Panc1 (cell line): ENCODE data around the gene STK4. TPM values are rescaled to one million over a fixed set of nuclear protein-coding genes. Genes with fewer than 3 reads are reported as not detected.

Experiments
- ATAC-seq: fragments of 200-7000 bp; cut with Tn5 transposase; 2 replicates; pipeline ENCODE4 v1.9.1; 2020; ENCODE audit warnings: mild to moderate bottlenecking, moderate library complexity
- BruUV-seq: library from RNA; stranded (reverse); fragments of 400-500 nt; replicated peaks from 2 replicates; lab custom pipeline; 2021; lab: Mats Ljungman, UMichigan
- CTCF ChIA-PET: fragments of 300-600 bp; sonication (Branson Sonifier 250); formaldehyde crosslinking; loops from one replicate; lab custom pipeline; 2022; ENCODE audit warnings: antibody characterized with exemption; lab: Charles Lee
- POLR2A ChIA-PET: fragments of 300-600 bp; sonication (Branson Sonifier 250); formaldehyde crosslinking; loops from one replicate; lab custom pipeline; 2022; ENCODE audit warnings: antibody characterized with exemption; lab: Charles Lee
- DNase-seq: peaks from one replicate; pipeline ENCODE4 v3.0.0-alpha.2; 2010; ENCODE audit warnings: low read depth, low spot score
- H3K27ac ChIP-seq: 2 replicates; pipeline ENCODE4 v1.5.1; 2011; ENCODE audit warnings: mild to moderate bottlenecking, low read length, inconsistent platforms
- H3K27me3 ChIP-seq: fragments of 200-500 bp; sonication (Bioruptor generic); 2 replicates; pipeline ENCODE4 v1.6.0; 2014; ENCODE audit warnings: low read length, inconsistent platforms; ENCODE audit not compliant: control insufficient read depth, insufficient read depth
- H3K36me3 ChIP-seq: fragments of 200-500 bp; sonication (Bioruptor generic); 2 replicates; pipeline ENCODE4 v1.5.1; 2014; ENCODE audit warnings: inconsistent platforms, mild to moderate bottlenecking, low read length, moderate library complexity; ENCODE audit not compliant: control insufficient read depth, insufficient read depth
- H3K4me1 ChIP-seq: 2 replicates; pipeline ENCODE4 v1.5.1; 2011; ENCODE audit warnings: inconsistent platforms, mild to moderate bottlenecking, low read length, moderate library complexity; ENCODE audit not compliant: control insufficient read depth, insufficient read depth
- H3K4me3 ChIP-seq, 2 experiments: 2 replicates each; pipeline ENCODE4 v1.5.1; 2011 to 2012; ENCODE audit warnings: low read depth in 2 of 2, low read length in 2 of 2, mild to moderate bottlenecking in 2 of 2, inconsistent platforms in 1 of 2, moderate library complexity in 1 of 2
- H3K9me3 ChIP-seq: fragments of 200-500 bp; sonication (Bioruptor generic); 2 replicates; pipeline ENCODE4 v1.5.1; 2014; ENCODE audit warnings: low read depth, mild to moderate bottlenecking, inconsistent platforms, low read length, moderate library complexity; ENCODE audit not compliant: control insufficient read depth, insufficient read depth
- CTCF ChIP-seq: fragments of 450-650 bp; IDR thresholded peaks from 2 replicates; pipeline ENCODE4 v1.5.1; 2017; ENCODE audit warnings: mild to moderate bottlenecking
- POLR2AphosphoS5 ChIP-seq: IDR thresholded peaks from 2 replicates; pipeline ENCODE4 v1.6.1; 2012; ENCODE audit warnings: mild to moderate bottlenecking, low read depth, low read length, moderate library complexity
- REST ChIP-seq, 2 experiments: IDR thresholded peaks; 2 replicates each; pipeline ENCODE4 v1.6.1; 2011 to 2012; ENCODE audit warnings: low read depth in 2 of 2, control low read depth in 1 of 2, low read length in 1 of 2, mild to moderate bottlenecking in 1 of 2, moderate library complexity in 1 of 2; ENCODE audit not compliant: insufficient read depth in 1 of 2
- SIN3A ChIP-seq: IDR thresholded peaks from 2 replicates; pipeline ENCODE4 v1.6.1; 2012; ENCODE audit warnings: low read depth, mild to moderate bottlenecking, low read length, moderate library complexity, borderline replicate concordance; ENCODE audit not compliant: insufficient read depth
- TCF7L2 ChIP-seq: IDR thresholded peaks from 2 replicates; pipeline ENCODE4 v1.6.1; 2011; ENCODE audit warnings: mild to moderate bottlenecking, low read depth, low read length, inconsistent platforms
- in situ Hi-C: cut with HindIII; loops from 2 replicates; pipeline ENCODE4 v1.10.0; 2016; ENCODE audit warnings: low sequenced_read_pairs, low pct_unique_long_range_greater_than_20kb
- intact Hi-C: fragments of 100-400 bp; cut with micrococcal nuclease; formaldehyde crosslinking; loops from one replicate; pipeline ENCODE4 v1.10.0; 2022; ENCODE audit not compliant: unreplicated experiment
- total RNA-seq: library from RNA; stranded (reverse); gene quantifications from one replicate; pipeline ENCODE4 v1.2.1, GENCODE V29; 2021; ENCODE audit not compliant: unreplicated experiment

Gene STK4
- total RNA-seq, 1 experiment from 2014 or later = 50.2 TPM

GRCh38 chr20:44981736-44982406, 15.6 kb downstream of the STK4 start:
- ATAC-seq (no peak), DNase-seq (no peak)
- Histone ChIP-seq H3K27me3 (no peaks in the 10 kb centered on the region), H3K9me3 (no peaks in the 10 kb centered on the region), H3K36me3 (peaks cover 10% of the 10 kb centered on the region), H3K27ac (no peak overlapping the region), H3K4me3 (no peak overlapping the region), H3K4me1 (no peaks in the 10 kb centered on the region)
- CTCF ChIA-PET = no interaction called here
- TF ChIP-seq SIN3A (no peak), REST (IDR thresholded peaks at IDR 0.05; ENCODE audit: insufficient read depth in 1 of 2, low read depth in 2 of 2, low read length in 1 of 2) (no peak), POLR2AphosphoS5 (no peak), CTCF (no peak), TCF7L2 (no peak)
- in situ Hi-C loops (no loop called here), intact Hi-C loops (no loop called here)
- BruUV-seq = no TSS peak
- POLR2A ChIA-PET = interaction anchor here (0.6 kb wide), 1 partner anchor 44 kb away, joined by 4 read pairs; no protein-coding TSS in a partner anchor

GRCh38 chr20:44983093-44983674, 16.9 kb downstream of the STK4 start:
- ATAC-seq (no peak), DNase-seq (no peak)
- Histone ChIP-seq H3K27me3 (no peaks in the 10 kb centered on the region), H3K27ac (no peak overlapping the region), H3K36me3 (peaks cover 20% of the 10 kb centered on the region), H3K4me1 (no peaks in the 10 kb centered on the region), H3K4me3 (no peak overlapping the region), H3K9me3 (no peaks in the 10 kb centered on the region)
- intact Hi-C loops = no loop called here
- no TSS peak for BruUV-seq
- CTCF ChIA-PET = no interaction called here
- in situ Hi-C loops = no loop called here
- POLR2A ChIA-PET = no interaction called here
- TF ChIP-seq REST (IDR thresholded peaks at IDR 0.05; ENCODE audit: insufficient read depth in 1 of 2, low read depth in 2 of 2, low read length in 1 of 2) (no peak), SIN3A (no peak), TCF7L2 (no peak), CTCF (no peak), POLR2AphosphoS5 (no peak)
